H1 (cell line): ENCODE results near the gene SNCAIP.

Source experiments
- CHD1 ChIP-seq: IDR thresholded peaks from 2 replicates; pipeline ENCODE4 v1.6.1; 2012; ENCODE audit warnings: low read depth, low read length, improper control_type of control experiment
- CTCF ChIP-seq, 3 experiments: IDR thresholded peaks; 1 replicate in 2 of 3; 2 replicates in 1 of 3; pipeline versions ENCODE4 v1.5.1 to v1.6.1; 2011; ENCODE audit warnings: low read length in 3 of 3, mild to moderate bottlenecking in 3 of 3, inconsistent platforms in 2 of 3, low read depth in 1 of 3, moderate library complexity in 1 of 3; ENCODE audit not compliant: insufficient read depth in 1 of 3; ENCODE audit errors: control extremely low read depth in 1 of 3
- EP300 ChIP-seq, 2 experiments: IDR thresholded peaks; 1 replicate in 1 of 2; 2 replicates in 1 of 2; pipeline ENCODE4 v1.6.1; 2011 to 2012; ENCODE audit warnings: low read depth in 2 of 2, low read length in 2 of 2, mild to moderate bottlenecking in 2 of 2, borderline replicate concordance in 1 of 2, inconsistent platforms in 1 of 2, moderate library complexity in 1 of 2
- EZH2 ChIP-seq: fragments of 200-600 bp; sonication (generic); IDR thresholded peaks from 2 replicates; pipeline ENCODE4 v1.7.1; 2012; ENCODE audit warnings: low read depth, mild to moderate bottlenecking, moderate library complexity, low read length, inconsistent platforms; ENCODE audit not compliant: severe bottlenecking
- KDM1A ChIP-seq: fragments of 200-600, 300-600 bp; sonication (generic); IDR thresholded peaks from 2 replicates; pipeline ENCODE4 v1.7.1; 2016; ENCODE audit warnings: mild to moderate bottlenecking, low read length, borderline replicate concordance
- PHF8 ChIP-seq: fragments of 200-600 bp; sonication (generic); conservative IDR thresholded peaks from 2 replicates; pipeline ENCODE4 v1.7.1; 2012; ENCODE audit warnings: low read depth, mild to moderate bottlenecking, inconsistent platforms, low read length, moderate library complexity
- RNF2 ChIP-seq: fragments of 200-900, 300-1000 bp; sonication (generic); IDR thresholded peaks from 2 replicates; pipeline ENCODE4 v1.7.1; 2016; ENCODE audit warnings: borderline replicate concordance, low read depth, mild to moderate bottlenecking, antibody characterized with exemption, low read length; ENCODE audit not compliant: poor library complexity, severe bottlenecking; ENCODE audit errors: missing control alignments
- TAF1 ChIP-seq: IDR thresholded peaks from 2 replicates; pipeline ENCODE4 v1.6.1; 2011; ENCODE audit warnings: mild to moderate bottlenecking, low read depth, low read length
- YY1 ChIP-seq: IDR thresholded peaks from 2 replicates; pipeline ENCODE4 v1.6.1; 2011; ENCODE audit warnings: low read depth, mild to moderate bottlenecking, low read length
- ZNF274 ChIP-seq: IDR thresholded peaks from 2 replicates; pipeline ENCODE4 v1.7.0; 2012; ENCODE audit warnings: low read length, borderline replicate concordance; ENCODE audit errors: extremely low read depth

GRCh38 chr5:122392824-122393223, 80.8 kb downstream of the SNCAIP start:
- TF ChIP-seq CTCF (IDR thresholded peaks at IDR 0.05; ENCODE audit: control extremely low read depth in 1 of 3, insufficient read depth in 1 of 3, low read depth in 1 of 3, low read length in 3 of 3) = no peak
- no peak for TF ChIP-seq EP300 (IDR thresholded peaks at IDR 0.05; ENCODE audit: borderline replicate concordance in 1 of 2, low read depth in 2 of 2, low read length in 2 of 2)
- no peak for TF ChIP-seq KDM1A
- TF ChIP-seq YY1 = no peak
- TF ChIP-seq CHD1 = no peak
- TF ChIP-seq TAF1 = no peak
- no peak for TF ChIP-seq ZNF274
- TF ChIP-seq RNF2 = no peak
- TF ChIP-seq PHF8 = no peak
- no peak for TF ChIP-seq EZH2
